ENCODE data around the gene MSLN.

Gene MSLN

DNA sequence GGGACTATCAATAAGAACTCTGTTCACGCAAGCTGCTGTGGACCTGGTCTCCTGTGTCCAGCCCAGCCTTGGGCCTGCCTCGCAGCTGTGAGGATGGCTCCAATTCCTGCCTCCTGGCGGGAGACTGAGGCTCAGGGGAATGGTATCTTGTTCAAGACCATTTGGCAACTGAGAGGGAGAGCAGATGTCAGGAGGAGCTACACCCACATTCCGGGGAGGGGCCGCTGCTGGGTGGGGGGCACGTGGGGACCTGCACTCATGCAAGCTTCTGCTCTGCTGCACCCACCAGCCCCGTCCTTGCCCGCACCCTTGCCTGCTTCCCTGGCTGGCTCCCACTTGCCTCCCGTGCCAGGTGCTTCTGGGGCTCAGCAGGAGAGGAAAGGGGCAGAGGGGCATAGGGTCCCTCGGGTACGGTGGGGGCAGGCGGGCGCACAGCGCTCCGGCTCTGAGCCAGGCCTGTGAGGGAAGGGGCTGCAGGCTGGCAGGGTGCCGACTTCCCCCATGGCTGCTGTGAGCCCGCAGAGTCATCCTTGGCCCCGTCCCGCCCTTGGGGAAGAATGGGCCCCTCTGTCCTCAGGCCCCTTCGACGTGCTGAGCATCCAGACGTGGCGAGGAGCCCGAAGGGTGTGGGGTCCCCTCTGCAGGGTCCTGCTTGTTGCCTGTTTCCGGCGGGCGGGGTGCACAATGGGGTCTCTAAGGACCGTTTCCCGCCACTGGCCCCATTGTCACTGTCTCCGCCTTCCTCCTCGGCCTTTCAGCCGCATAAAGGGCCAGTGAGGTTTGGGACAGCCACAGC lies 42.9 kb upstream of the MSLN start:
- Histone ChIP-seq H3K9me3 (ENCODE audit: insufficient read depth, low read length) (no peaks in the 10 kb centered on the region), H3K4me3 (ENCODE audit: insufficient read depth, low read length, poor library complexity, severe bottlenecking) (no peak overlapping the region), H3K9ac (ENCODE audit: low read length) (no peak overlapping the region), H3K27me3 (ENCODE audit: low read length) (no peaks in the 10 kb centered on the region), H3K79me2 (ENCODE audit: insufficient read depth, low read length) (no peaks in the 10 kb centered on the region), H3F3A (ENCODE audit: insufficient read depth) (0 out of 2 replicates have a peak, but pooled peaks cover 3% of the 10 kb centered on the region), H2AFZ (ENCODE audit: low read depth, low read length, severe bottlenecking) (no peak overlapping the region), H3K4me2 (ENCODE audit: low read depth, low read length, poor library complexity, severe bottlenecking) (no peak overlapping the region), H3K27ac (ENCODE audit: low read depth, low read length) (no peak overlapping the region), H3K9me2 (replicated peaks; ENCODE audit: insufficient read depth, low read length) (no peaks in the 10 kb centered on the region), H3K36me3 (ENCODE audit: low read length) (no peaks in the 10 kb centered on the region), H4K20me1 (ENCODE audit: low read depth, low read length) (no peaks in the 10 kb centered on the region; the same call in 1 of the 2 replicates)
- no peak for TF ChIP-seq EZH2phosphoT487 (conservative IDR thresholded peaks at IDR 0.05; ENCODE audit: low read length)
- TF ChIP-seq, protein P1, sequence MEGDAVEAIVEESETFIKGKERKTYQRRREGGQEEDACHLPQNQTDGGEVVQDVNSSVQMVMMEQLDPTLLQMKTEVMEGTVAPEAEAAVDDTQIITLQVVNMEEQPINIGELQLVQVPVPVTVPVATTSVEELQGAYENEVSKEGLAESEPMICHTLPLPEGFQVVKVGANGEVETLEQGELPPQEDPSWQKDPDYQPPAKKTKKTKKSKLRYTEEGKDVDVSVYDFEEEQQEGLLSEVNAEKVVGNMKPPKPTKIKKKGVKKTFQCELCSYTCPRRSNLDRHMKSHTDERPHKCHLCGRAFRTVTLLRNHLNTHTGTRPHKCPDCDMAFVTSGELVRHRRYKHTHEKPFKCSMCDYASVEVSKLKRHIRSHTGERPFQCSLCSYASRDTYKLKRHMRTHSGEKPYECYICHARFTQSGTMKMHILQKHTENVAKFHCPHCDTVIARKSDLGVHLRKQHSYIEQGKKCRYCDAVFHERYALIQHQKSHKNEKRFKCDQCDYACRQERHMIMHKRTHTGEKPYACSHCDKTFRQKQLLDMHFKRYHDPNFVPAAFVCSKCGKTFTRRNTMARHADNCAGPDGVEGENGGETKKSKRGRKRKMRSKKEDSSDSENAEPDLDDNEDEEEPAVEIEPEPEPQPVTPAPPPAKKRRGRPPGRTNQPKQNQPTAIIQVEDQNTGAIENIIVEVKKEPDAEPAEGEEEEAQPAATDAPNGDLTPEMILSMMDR (IDR thresholded peaks at IDR 0.05; ENCODE audit: insufficient read depth, low read length, poor library complexity, severe bottlenecking) = no peak

DNA sequence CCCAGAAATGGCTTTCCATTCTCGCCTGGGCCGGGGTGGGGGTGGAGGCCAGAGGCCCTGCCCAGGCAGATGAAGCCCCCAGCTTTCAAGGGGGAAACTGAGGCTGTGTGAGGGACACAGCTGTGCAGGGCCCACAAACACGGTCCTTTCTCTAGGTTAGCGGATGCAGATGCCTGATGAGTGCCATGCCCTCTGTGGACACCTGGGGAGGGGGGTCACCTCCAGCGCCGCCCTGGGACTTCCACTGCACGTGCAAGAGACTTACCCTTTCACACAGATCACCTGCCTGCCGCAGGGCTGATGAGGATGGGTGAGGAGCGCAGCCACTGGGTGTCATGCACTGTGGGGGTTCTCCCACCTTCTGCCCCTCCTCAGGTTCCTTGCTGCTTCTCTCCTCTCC lies 42.1 kb upstream of the MSLN start:
- H3K4me3 ChIP-seq (ENCODE audit: insufficient read depth, low read length, poor library complexity, severe bottlenecking) = no peak overlapping the region
- H3F3A ChIP-seq (ENCODE audit: insufficient read depth) = 0 out of 2 replicates have a peak, but pooled peaks cover 3% of the 10 kb centered on the region
- TF ChIP-seq, protein P1 (IDR thresholded peaks at IDR 0.05; ENCODE audit: insufficient read depth, low read length, poor library complexity, severe bottlenecking) = no peak
- no peak for TF ChIP-seq EZH2phosphoT487 (conservative IDR thresholded peaks at IDR 0.05; ENCODE audit: low read length)
- no peaks in the 10 kb centered on the region; the same call in 1 of the 2 replicates for H4K20me1 ChIP-seq (ENCODE audit: low read depth, low read length)
- H3K27ac ChIP-seq (ENCODE audit: low read depth, low read length) = no peak overlapping the region
- H3K4me2 ChIP-seq (ENCODE audit: low read depth, low read length, poor library complexity, severe bottlenecking) = no peak overlapping the region
- no peaks in the 10 kb centered on the region for H3K9me3 ChIP-seq (ENCODE audit: insufficient read depth, low read length)
- no peaks in the 10 kb centered on the region for H3K79me2 ChIP-seq (ENCODE audit: insufficient read depth, low read length)
- no peak overlapping the region for H2AFZ ChIP-seq (ENCODE audit: low read depth, low read length, severe bottlenecking)
- no peak overlapping the region for H3K9ac ChIP-seq (ENCODE audit: low read length)
- H3K36me3 ChIP-seq (ENCODE audit: low read length) = no peaks in the 10 kb centered on the region
- H3K9me2 ChIP-seq (replicated peaks; ENCODE audit: insufficient read depth, low read length) = no peaks in the 10 kb centered on the region
- H3K27me3 ChIP-seq (ENCODE audit: low read length) = no peaks in the 10 kb centered on the region

DNA sequence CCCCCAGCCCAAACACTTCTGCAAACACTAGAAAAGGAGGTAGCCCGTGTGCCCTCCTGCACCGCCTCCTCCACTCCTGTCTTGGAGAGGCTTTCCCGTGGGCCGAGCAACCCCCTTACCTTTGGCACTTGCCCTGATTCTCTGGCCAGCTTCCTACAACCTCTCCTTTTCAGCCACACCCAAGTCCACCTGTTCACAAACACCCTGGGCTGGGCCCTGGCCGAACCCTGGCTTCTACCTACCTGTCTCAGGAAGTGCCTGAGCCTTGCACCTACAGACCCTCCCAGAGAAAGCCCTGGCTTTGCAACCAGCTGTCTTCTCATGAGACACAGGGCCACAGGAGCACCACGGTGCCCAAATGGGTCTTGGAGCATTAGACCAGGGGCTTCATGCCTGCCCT lies 41.6 kb upstream of the MSLN start:
- H3K4me2 ChIP-seq (ENCODE audit: low read depth, low read length, poor library complexity, severe bottlenecking) = no peak overlapping the region
- no peak overlapping the region for H3K27ac ChIP-seq (ENCODE audit: low read depth, low read length)
- no peaks in the 10 kb centered on the region for H3K27me3 ChIP-seq (ENCODE audit: low read length)

More for the DNA sequence above, 41.6 kb upstream of the MSLN start:
- H3F3A ChIP-seq (ENCODE audit: insufficient read depth) = 0 out of 2 replicates have a peak, but pooled peaks cover 3% of the 10 kb centered on the region
- no peak overlapping the region for H2AFZ ChIP-seq (ENCODE audit: low read depth, low read length, severe bottlenecking)
- no peaks in the 10 kb centered on the region; the same call in 1 of the 2 replicates for H4K20me1 ChIP-seq (ENCODE audit: low read depth, low read length)
- no peak overlapping the region for H3K9ac ChIP-seq (ENCODE audit: low read length)
- no peaks in the 10 kb centered on the region for H3K36me3 ChIP-seq (ENCODE audit: low read length)
- H3K4me3 ChIP-seq (ENCODE audit: insufficient read depth, low read length, poor library complexity, severe bottlenecking) = no peak overlapping the region
- TF ChIP-seq EZH2phosphoT487 (conservative IDR thresholded peaks at IDR 0.05; ENCODE audit: low read length) = no peak
- TF ChIP-seq, protein P1 (IDR thresholded peaks at IDR 0.05; ENCODE audit: insufficient read depth, low read length, poor library complexity, severe bottlenecking) = no peak
- H3K79me2 ChIP-seq (ENCODE audit: insufficient read depth, low read length) = no peaks in the 10 kb centered on the region
- H3K9me2 ChIP-seq (replicated peaks; ENCODE audit: insufficient read depth, low read length) = no peaks in the 10 kb centered on the region
- no peaks in the 10 kb centered on the region for H3K9me3 ChIP-seq (ENCODE audit: insufficient read depth, low read length)

Data from SU-DHL-6 (cell line).